Fibroblast of the aortic adventitia (primary cell): ENCODE results near the gene IL12RB2. TPM values are rescaled to one million over a fixed set of nuclear protein-coding genes. Genes with fewer than 3 reads are reported as not detected.

ENCODE experiments used
- DNase-seq: peaks from one replicate; pipeline ENCODE4 v3.0.0-alpha.2; 2010; ENCODE audit warnings: low read depth
- H3K4me3 ChIP-seq: 2 replicates; pipeline ENCODE4 v1.5.1; 2011; ENCODE audit warnings: low read depth, mild to moderate bottlenecking, control low read depth, low read length, moderate library complexity
- CTCF ChIP-seq: IDR thresholded peaks from 2 replicates; pipeline ENCODE4 v1.5.1; 2011; ENCODE audit warnings: mild to moderate bottlenecking, low read length, control low read depth, inconsistent platforms; ENCODE audit not compliant: insufficient read depth
- total RNA-seq: library from RNA; depleted of rRNA; stranded (reverse); fragments of >200 nt; gene quantifications from 2 replicates; pipeline ENCODE4 v1.2.3, GENCODE V29; 2012; ENCODE audit warnings: low replicate concordance

Gene IL12RB2
- total RNA-seq, 1 donor: not detected

- TF ChIP-seq CTCF: no peak
- no peak overlapping the region for H3K4me3 ChIP-seq
- DNase-seq: no peak
Measured at GRCh38 chr1:67342076-67342890, 34.6 kb downstream of the IL12RB2 start.

GRCh38 chr1:67345556-67345955 lies 37.9 kb downstream of the IL12RB2 start:
- TF ChIP-seq CTCF: no peak
- no peak overlapping the region for H3K4me3 ChIP-seq
- no peak for DNase-seq

GRCh38 chr1:67346982-67347381 lies 39.3 kb downstream of the IL12RB2 start:
- no peak for DNase-seq
- TF ChIP-seq CTCF: no peak
- no peak overlapping the region for H3K4me3 ChIP-seq

GRCh38 chr1:67347688-67348472 lies 40.2 kb downstream of the IL12RB2 start:
- peak; percentile 81 for TF ChIP-seq CTCF
- no peak overlapping the region for H3K4me3 ChIP-seq
- DNase-seq: peak; percentile 68

- no peak overlapping the region for H3K4me3 ChIP-seq
- DNase-seq: no peak
Measured at GRCh38 chr1:67348586-67349252, 41.0 kb downstream of the IL12RB2 start.

More at GRCh38 chr1:67348586-67349252, 41.0 kb downstream of the IL12RB2 start:
- TF ChIP-seq CTCF: no peak
